IMR-90 (cell line): ENCODE results near the gene FHAD1. TPM values are rescaled to one million over a fixed set of nuclear protein-coding genes. Genes with fewer than 3 reads are reported as not detected.

Experiments
- ATAC-seq: fragments of 200-7000 bp; cut with Tn5 transposase; 2 replicates; pipeline ENCODE4 v1.9.1; 2020; ENCODE audit warnings: low read depth, mild to moderate bottlenecking, moderate library complexity
- BruUV-seq: library from RNA; stranded (reverse); fragments of 400-500 nt; replicated peaks from 2 replicates; lab custom pipeline; 2021; lab: Mats Ljungman, UMichigan
- CTCF ChIA-PET: fragments of 300-600 bp; formaldehyde crosslinking; extraction: SDS; loops from one replicate; lab custom pipeline; 2021; ENCODE audit warnings: antibody characterized with exemption; lab: Yijun Ruan, JAX
- POLR2A ChIA-PET: fragments of 300-600 bp; sonication (Branson Sonifier 250); formaldehyde crosslinking; loops from one replicate; lab custom pipeline; 2022; ENCODE audit warnings: antibody characterized with exemption; ENCODE audit not compliant: unreplicated experiment; lab: Charles Lee
- DNase-seq: peaks from one replicate; pipeline ENCODE4 v3.0.0; 2013
- H2AFZ ChIP-seq: replicated peaks from 2 replicates; pipeline ENCODE3; 2013; ENCODE audit warnings: low read length, mild to moderate bottlenecking; ENCODE audit not compliant: poor library complexity
- H2AK5ac ChIP-seq: 2 replicates; pipeline ENCODE4 v1.6.1; 2013; ENCODE audit warnings: low read depth, low read length, inconsistent platforms
- H2AK9ac ChIP-seq: replicated peaks from 2 replicates; pipeline ENCODE3; 2013; ENCODE audit warnings: mild to moderate bottlenecking, low read depth, low read length, moderate library complexity; ENCODE audit not compliant: poor library complexity
- H2BK120ac ChIP-seq: 2 replicates; pipeline ENCODE4 v1.6.1; 2013; ENCODE audit warnings: low read depth, low read length, inconsistent platforms
- H2BK15ac ChIP-seq: 3 replicates; pipeline ENCODE4 v1.6.1; 2013; ENCODE audit warnings: low read depth, low read length, inconsistent platforms
- H2BK20ac ChIP-seq: 2 replicates; pipeline ENCODE4 v1.6.1; 2013; ENCODE audit warnings: low read depth, mild to moderate bottlenecking, inconsistent platforms, low read length, moderate library complexity
- H2BK5ac ChIP-seq: 2 replicates; pipeline ENCODE4 v1.6.1; 2013; ENCODE audit warnings: mild to moderate bottlenecking, low read depth, low read length, inconsistent platforms; ENCODE audit not compliant: poor library complexity, severe bottlenecking
- H3K14ac ChIP-seq: replicated peaks from 2 replicates; pipeline ENCODE4 v1.6.1; 2013; ENCODE audit warnings: low read depth, low read length, inconsistent platforms
- H3K18ac ChIP-seq: 2 replicates; pipeline ENCODE4 v1.6.1; 2013; ENCODE audit warnings: low read depth, low read length, control low read depth
- H3K23ac ChIP-seq: 2 replicates; pipeline ENCODE4 v1.6.1; 2013; ENCODE audit warnings: low read depth, low read length, inconsistent platforms
- H3K27ac ChIP-seq: 2 replicates; pipeline ENCODE4 v1.5.1; 2013; ENCODE audit warnings: mild to moderate bottlenecking, control low read depth, low read length; ENCODE audit not compliant: insufficient read depth
- H3K27me3 ChIP-seq: 2 replicates; pipeline ENCODE4 v1.6.1; 2013; ENCODE audit warnings: low read length; ENCODE audit not compliant: control insufficient read depth, insufficient read depth
- H3K36me3 ChIP-seq: 2 replicates; pipeline ENCODE4 v1.6.1; 2013; ENCODE audit warnings: low read length, mixed read lengths; ENCODE audit not compliant: control insufficient read depth, insufficient read depth
- H3K4ac ChIP-seq: 2 replicates; pipeline ENCODE4 v1.6.1; 2013; ENCODE audit warnings: low read depth, low read length, inconsistent platforms
- H3K4me1 ChIP-seq: 2 replicates; pipeline ENCODE4 v1.6.1; 2013; ENCODE audit warnings: low read length, mixed read lengths; ENCODE audit not compliant: control insufficient read depth, insufficient read depth
- H3K4me2 ChIP-seq: 2 replicates; pipeline ENCODE4 v1.6.1; 2013; ENCODE audit warnings: low read depth, mild to moderate bottlenecking, control low read depth, low read length, moderate library complexity
- H3K4me3 ChIP-seq: 2 replicates; pipeline ENCODE4 v1.5.1; 2013; ENCODE audit warnings: low read depth, mild to moderate bottlenecking, control low read depth, low read length, moderate library complexity; ENCODE audit not compliant: insufficient read depth
- H3K56ac ChIP-seq: 2 replicates; pipeline ENCODE4 v1.6.1; 2013; ENCODE audit warnings: low read length, inconsistent platforms; ENCODE audit not compliant: insufficient read depth; ENCODE audit errors: extremely low read depth
- H3K79me1 ChIP-seq, 2 experiments: 2 replicates each; pipeline ENCODE4 v1.6.1; 2013; ENCODE audit warnings: low read length in 2 of 2, inconsistent platforms in 1 of 2, low read depth in 1 of 2
- H3K9ac ChIP-seq: 2 replicates; pipeline ENCODE4 v1.6.1; 2013; ENCODE audit warnings: low read depth, low read length, control low read depth
- H3K9me1 ChIP-seq: 2 replicates; pipeline ENCODE4 v1.6.1; 2013; ENCODE audit warnings: low read length, inconsistent platforms; ENCODE audit not compliant: insufficient read depth
- H3K9me3 ChIP-seq: 2 replicates; pipeline ENCODE4 v1.6.1; 2013; ENCODE audit warnings: low read length; ENCODE audit not compliant: control insufficient read depth, insufficient read depth
- H4K20me1 ChIP-seq: 2 replicates; pipeline ENCODE4 v1.6.1; 2013; ENCODE audit warnings: low read length, inconsistent platforms; ENCODE audit not compliant: insufficient read depth
- H4K5ac ChIP-seq: 2 replicates; pipeline ENCODE4 v1.6.1; 2013; ENCODE audit warnings: mild to moderate bottlenecking, low read depth, low read length, control low read depth
- H4K8ac ChIP-seq, 2 experiments: 2 replicates each; pipeline ENCODE4 v1.6.1; 2013; ENCODE audit warnings: low read depth in 2 of 2, low read length in 2 of 2, control low read depth in 1 of 2, inconsistent platforms in 1 of 2
- H4K91ac ChIP-seq: 2 replicates; pipeline ENCODE4 v1.6.1; 2013; ENCODE audit warnings: low read depth, low read length, inconsistent platforms; ENCODE audit not compliant: insufficient read depth
- CHD1 ChIP-seq: IDR thresholded peaks from 2 replicates; pipeline ENCODE4 v1.6.1; 2012; ENCODE audit warnings: low read depth, low read length, improper control_type of control experiment
- ELK1 ChIP-seq: fragments of 150-350 bp; IDR thresholded peaks from 2 replicates; pipeline ENCODE4 v1.6.1; 2016; ENCODE audit warnings: low read depth, mild to moderate bottlenecking, low read length, moderate library complexity, borderline replicate concordance
- MAFK ChIP-seq: IDR thresholded peaks from 2 replicates; pipeline ENCODE4 v1.6.1; 2012; ENCODE audit warnings: low read depth, low read length, improper control_type of control experiment
- MAZ ChIP-seq: IDR thresholded peaks from 2 replicates; pipeline ENCODE4 v1.6.1; 2012; ENCODE audit warnings: low read depth, mild to moderate bottlenecking, low read length, improper control_type of control experiment, moderate library complexity, borderline replicate concordance
- MXI1 ChIP-seq: IDR thresholded peaks from 2 replicates; pipeline ENCODE4 v1.6.1; 2012; ENCODE audit warnings: low read depth, mild to moderate bottlenecking, low read length, moderate library complexity, borderline replicate concordance
- NFE2L2 ChIP-seq: fragments of 150-350 bp; IDR thresholded peaks from 2 replicates; pipeline ENCODE4 v1.6.1; 2016; ENCODE audit warnings: low read depth, mild to moderate bottlenecking, low read length
- POLR2A ChIP-seq: IDR thresholded peaks from 2 replicates; pipeline ENCODE4 v1.6.1; 2012; ENCODE audit warnings: mild to moderate bottlenecking, low read depth, low read length
- RAD21 ChIP-seq: IDR thresholded peaks from 2 replicates; pipeline ENCODE4 v1.6.1; 2012; ENCODE audit warnings: low read length, improper control_type of control experiment
- RCOR1 ChIP-seq: IDR thresholded peaks from 2 replicates; pipeline ENCODE4 v1.6.1; 2012; ENCODE audit warnings: mild to moderate bottlenecking, low read length, improper control_type of control experiment; ENCODE audit not compliant: insufficient replicate concordance
- RFX5 ChIP-seq: IDR thresholded peaks from 2 replicates; pipeline ENCODE4 v1.8.0; 2012; ENCODE audit warnings: low read depth, mild to moderate bottlenecking, low read length, moderate library complexity
- WGBS, 2 experiments: methylation state at CpG; one replicate each; pipeline versions ENCODE4 v1.1.5 to v1.1.7; 2013; ENCODE audit warnings: missing lambda C conversion rate in 2 of 2; ENCODE audit not compliant: insufficient read length in 1 of 2; ENCODE audit errors: extremely low coverage in 2 of 2; 5-methylcytosine and 5-hydroxymethylcytosine counted together
- dilution Hi-C: fragments of 300-500 bp; cut with HindIII; formaldehyde crosslinking; loops from one replicate; pipeline ENCODE4 v1.14.3; 2018; ENCODE audit warnings: low sequenced_read_pairs; ENCODE audit not compliant: unreplicated experiment
- in situ Hi-C: fragments of 300-500 bp; cut with MboI; formaldehyde crosslinking; loops from 3 replicates; pipeline ENCODE4 v1.14.3; 2019; ENCODE audit warnings: low sequenced_read_pairs, inconsistent platforms, mixed read lengths
- intact Hi-C: fragments of 100-400 bp; cut with micrococcal nuclease; formaldehyde crosslinking; loops from 2 replicates; pipeline ENCODE4 v1.10.0; 2022
- polyA plus RNA-seq, 3 experiments: library from polyadenylated mRNA; depleted of rRNA; stranded (reverse); fragments of >200 nt; gene quantifications; 2 replicates each; pipeline ENCODE4 v1.2.3, GENCODE V29; 2012; ENCODE audit warnings: low replicate concordance in 1 of 3
- total RNA-seq: library from RNA; depleted of rRNA; stranded (reverse); fragments of >200 nt; gene quantifications from 2 replicates; pipeline ENCODE4 v1.2.3, GENCODE V29; 2012
- TF ChIP-seq, protein P1 (sequence below): fragments of 150-350 bp; IDR thresholded peaks from 2 replicates; pipeline ENCODE4 v1.6.1; 2017; ENCODE audit warnings: mild to moderate bottlenecking, antibody characterized with exemption, low read length, low read depth
- TF ChIP-seq, protein P2 (sequence below): conservative IDR thresholded peaks from 2 replicates; pipeline ENCODE4 v1.5.1; 2012; ENCODE audit warnings: mild to moderate bottlenecking, low read depth, low read length, improper control_type of control experiment

Gene FHAD1
- total and polyA plus RNA-seq, 2 of the 4 experiments (the other 2 are of a cell fraction): not detected

- TF ChIP-seq MXI1 (no peak), POLR2A (no peak)
These were observed 25.2 kb downstream of the FHAD1 start (continued) for GRCh38 chr1:15272009-15272781.

DNA sequence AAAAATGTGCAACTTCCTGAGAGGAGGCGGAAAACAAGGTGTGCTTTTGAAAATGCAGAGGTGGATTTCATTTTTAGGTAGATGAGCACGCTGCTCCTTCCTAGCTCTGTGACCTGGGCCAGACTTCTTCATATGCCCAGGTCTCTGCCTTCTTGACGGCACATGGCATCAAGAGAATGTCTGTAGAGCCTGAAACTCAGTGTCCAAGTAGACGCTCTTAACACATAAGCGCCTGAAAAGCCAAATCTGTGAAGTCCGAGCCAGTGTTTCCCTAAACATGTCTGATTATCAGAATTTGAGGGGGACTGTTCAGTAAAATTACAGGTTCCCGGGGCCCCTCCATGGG lies 25.7 kb downstream of the FHAD1 start:
- dilution Hi-C loops: no loop called here
- no peak overlapping the region for H3K4ac ChIP-seq
- no peak overlapping the region for H3K56ac ChIP-seq
- H3K79me1 ChIP-seq: no peaks in the 10 kb centered on the region
- H3K9ac ChIP-seq: no peak overlapping the region
- no peak overlapping the region for H2BK5ac ChIP-seq
- no peak overlapping the region for H2BK15ac ChIP-seq
- BruUV-seq: no TSS peak
- H3K9me3 ChIP-seq: no peaks in the 10 kb centered on the region
- no peak overlapping the region for H2BK120ac ChIP-seq
- no peak overlapping the region for H3K18ac ChIP-seq
- H3K27ac ChIP-seq: no peak overlapping the region
- H3K14ac ChIP-seq: no peak overlapping the region
- peaks cover 2% of the 10 kb centered on the region; the same call in 1 of the 2 replicates for H3K4me1 ChIP-seq
- H4K91ac ChIP-seq: no peak overlapping the region
- DNase-seq: no peak
- H2AK9ac ChIP-seq: no peak overlapping the region
- H4K5ac ChIP-seq: no peak overlapping the region
- H3K4me3 ChIP-seq: no peak overlapping the region
- H3K9me1 ChIP-seq: no peaks in the 10 kb centered on the region
- ATAC-seq: peak; percentile 35
- no peak overlapping the region for H3K23ac ChIP-seq
- POLR2A ChIA-PET: no interaction called here
- CTCF ChIA-PET: interaction anchor here (0.6 to 2.6 kb wide), 5 partner anchors 27 to 167 kb away, joined by 3 to 18 read pairs (median 3); no protein-coding TSS in a partner anchor
- no peak overlapping the region for H4K8ac ChIP-seq
- WGBS, 2 experiments: no CpG with 5 or more reads among the region's 7 CpGs
- in situ Hi-C loops: loop anchor here (5.0 kb wide), 1 partner anchor 120 kb away; the partner anchor contains the start of gene TMEM51
- no peaks in the 10 kb centered on the region for H3K36me3 ChIP-seq
- H2BK20ac ChIP-seq: no peak overlapping the region
- no peak overlapping the region for H3K4me2 ChIP-seq
- H4K20me1 ChIP-seq: no peaks in the 10 kb centered on the region
- no peak overlapping the region for H2AFZ ChIP-seq
- intact Hi-C loops: loop anchor here (1.0 to 5.0 kb wide), 4 partner anchors 60 to 158 kb away; no protein-coding TSS in a partner anchor
- H2AK5ac ChIP-seq: no peak overlapping the region
- H3K27me3 ChIP-seq: peaks cover 7% of the 10 kb centered on the region
- TF ChIP-seq RCOR1 (no peak), MXI1 (no peak), RAD21 (no peak), MAZ (no peak), RFX5 (no peak), NFE2L2 (no peak), MAFK (no peak), ELK1 (no peak), CHD1 (no peak), POLR2A (no peak)
- TF ChIP-seq, protein P1, sequence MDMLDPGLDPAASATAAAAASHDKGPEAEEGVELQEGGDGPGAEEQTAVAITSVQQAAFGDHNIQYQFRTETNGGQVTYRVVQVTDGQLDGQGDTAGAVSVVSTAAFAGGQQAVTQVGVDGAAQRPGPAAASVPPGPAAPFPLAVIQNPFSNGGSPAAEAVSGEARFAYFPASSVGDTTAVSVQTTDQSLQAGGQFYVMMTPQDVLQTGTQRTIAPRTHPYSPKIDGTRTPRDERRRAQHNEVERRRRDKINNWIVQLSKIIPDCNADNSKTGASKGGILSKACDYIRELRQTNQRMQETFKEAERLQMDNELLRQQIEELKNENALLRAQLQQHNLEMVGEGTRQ: no peak
- TF ChIP-seq, protein P2, sequence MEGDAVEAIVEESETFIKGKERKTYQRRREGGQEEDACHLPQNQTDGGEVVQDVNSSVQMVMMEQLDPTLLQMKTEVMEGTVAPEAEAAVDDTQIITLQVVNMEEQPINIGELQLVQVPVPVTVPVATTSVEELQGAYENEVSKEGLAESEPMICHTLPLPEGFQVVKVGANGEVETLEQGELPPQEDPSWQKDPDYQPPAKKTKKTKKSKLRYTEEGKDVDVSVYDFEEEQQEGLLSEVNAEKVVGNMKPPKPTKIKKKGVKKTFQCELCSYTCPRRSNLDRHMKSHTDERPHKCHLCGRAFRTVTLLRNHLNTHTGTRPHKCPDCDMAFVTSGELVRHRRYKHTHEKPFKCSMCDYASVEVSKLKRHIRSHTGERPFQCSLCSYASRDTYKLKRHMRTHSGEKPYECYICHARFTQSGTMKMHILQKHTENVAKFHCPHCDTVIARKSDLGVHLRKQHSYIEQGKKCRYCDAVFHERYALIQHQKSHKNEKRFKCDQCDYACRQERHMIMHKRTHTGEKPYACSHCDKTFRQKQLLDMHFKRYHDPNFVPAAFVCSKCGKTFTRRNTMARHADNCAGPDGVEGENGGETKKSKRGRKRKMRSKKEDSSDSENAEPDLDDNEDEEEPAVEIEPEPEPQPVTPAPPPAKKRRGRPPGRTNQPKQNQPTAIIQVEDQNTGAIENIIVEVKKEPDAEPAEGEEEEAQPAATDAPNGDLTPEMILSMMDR: no peak
